ENCODE data around the gene REX1BD.
"Not testable (repeated sequence)": the region's sequence is repeated elsewhere in the genome, so short reads cannot be mapped to it uniquely, and the experiment has no call there.

REX1BD gene

GRCh38 chr19:18588611-18589379, at the start of gene REX1BD:
TSS of gene REX1BD (plus strand) at chr19:18588798. CDS start at chr19:18588802, 4 bp downstream.
- ATAC-seq, result peak; percentile 86 to 87

- ATAC-seq, result no peak
These were observed 49.2 kb upstream of the REX1BD start for GRCh38 chr19:18539372-18539771.

GRCh38 chr19:18540200-18540599, 48.4 kb upstream of the REX1BD start:
- ATAC-seq, result not testable (repeated sequence)

GRCh38 chr19:18541258-18541991, 47.2 kb upstream of the REX1BD start:
- peak; percentile 33 to 46 for ATAC-seq

- no peak for ATAC-seq
These were observed 46.3 kb upstream of the REX1BD start for GRCh38 chr19:18541992-18542940.

- ATAC-seq, result peak; percentile 95 to 97
These were observed 45.4 kb upstream of the REX1BD start, which contains the start of gene FKBP8 for GRCh38 chr19:18542941-18543813. TSS of gene FKBP8 (minus strand) at chr19:18543573. CDS start at chr19:18541970, 1,603 bp downstream.

GRCh38 chr19:18543814-18544475, 44.7 kb upstream of the REX1BD start:
- peak; percentile 77 to 78 for ATAC-seq

- no peak for ATAC-seq
These were observed 37.0 kb upstream of the REX1BD start for GRCh38 chr19:18551631-18552030.

- peak; percentile 99 for ATAC-seq
These were observed 31.0 kb upstream of the REX1BD start, which contains the start of gene KXD1 for GRCh38 chr19:18557411-18558201. TSS of gene KXD1 (plus strand) at chr19:18557870. CDS start at chr19:18562057, 4,187 bp downstream.

GRCh38 chr19:18558202-18558555, 30.4 kb upstream of the REX1BD start:
- no peak for ATAC-seq

- no peak for ATAC-seq
These were observed 30.0 kb upstream of the REX1BD start for GRCh38 chr19:18558604-18559003.

GRCh38 chr19:18559685-18560084, 28.9 kb upstream of the REX1BD start:
- ATAC-seq, result no peak

GRCh38 chr19:18562086-18562485, 26.5 kb upstream of the REX1BD start:
- ATAC-seq, result no peak

GRCh38 chr19:18566953-18567352, 21.6 kb upstream of the REX1BD start:
- ATAC-seq, result no peak

- no peak for ATAC-seq
These were observed 20.2 kb upstream of the REX1BD start for GRCh38 chr19:18568367-18568766.

GRCh38 chr19:18571564-18572344, 16.8 kb upstream of the REX1BD start, which contains the start of gene UBA52:
TSS of gene UBA52 (plus strand) at chr19:18571857. CDS start at chr19:18573301, 1,444 bp downstream.
- peak; percentile 95 to 97 for ATAC-seq

- ATAC-seq, result no peak
These were observed 13.8 kb upstream of the REX1BD start for GRCh38 chr19:18574691-18575291.

GRCh38 chr19:18576383-18576782, 12.2 kb upstream of the REX1BD start:
- no peak for ATAC-seq
